ACC112 (cell line): ENCODE data around the gene PTGES3.
A peak's percentile ranks its signal among the peaks of the same experiment; 100 is the strongest.
"Not testable (repeated sequence)": the region's sequence is repeated elsewhere in the genome, so short reads cannot be mapped to it uniquely, and the experiment has no call there.

Experiments used
- H2AFZ ChIP-seq: fragments of 200-600 bp; sonication (generic); one replicate; pipeline ENCODE4 v1.6.0; 2017; ENCODE audit warnings: antibody characterized with exemption, low read length; ENCODE audit not compliant: unreplicated experiment
- H3K27ac ChIP-seq: fragments of 200-600 bp; sonication (generic); 2 replicates; pipeline ENCODE4 v1.5.1; 2014; ENCODE audit warnings: low read depth, mild to moderate bottlenecking, antibody characterized with exemption, low read length, moderate library complexity
- H3K27me3 ChIP-seq: fragments of 200-600 bp; sonication (generic); 2 replicates; pipeline ENCODE4 v1.6.1; 2014; ENCODE audit warnings: mild to moderate bottlenecking, antibody characterized with exemption, low read length, moderate library complexity, mixed read lengths; ENCODE audit not compliant: insufficient read depth
- H3K36me3 ChIP-seq: fragments of 200-600 bp; sonication (generic); 2 replicates; pipeline ENCODE4 v1.6.1; 2016; ENCODE audit warnings: mild to moderate bottlenecking, antibody characterized with exemption, low read length, moderate library complexity, mixed read lengths; ENCODE audit not compliant: insufficient read depth
- H3K4me1 ChIP-seq: fragments of 200-600 bp; sonication (generic); one replicate; pipeline ENCODE4 v1.6.1; 2016; ENCODE audit warnings: low read length, mixed read lengths; ENCODE audit not compliant: insufficient read depth, unreplicated experiment, control insufficient read depth
- H3K4me3 ChIP-seq: fragments of 200-600 bp; sonication (generic); 2 replicates; pipeline ENCODE4 v1.5.1; 2014; ENCODE audit warnings: mild to moderate bottlenecking, low read depth, low read length
- H3K79me2 ChIP-seq: fragments of 200-600 bp; sonication (generic); one replicate; pipeline ENCODE4 v1.6.0; 2016; ENCODE audit warnings: low read length; ENCODE audit not compliant: control insufficient read depth, unreplicated experiment, insufficient read depth

The PTGES3 gene

DNA sequence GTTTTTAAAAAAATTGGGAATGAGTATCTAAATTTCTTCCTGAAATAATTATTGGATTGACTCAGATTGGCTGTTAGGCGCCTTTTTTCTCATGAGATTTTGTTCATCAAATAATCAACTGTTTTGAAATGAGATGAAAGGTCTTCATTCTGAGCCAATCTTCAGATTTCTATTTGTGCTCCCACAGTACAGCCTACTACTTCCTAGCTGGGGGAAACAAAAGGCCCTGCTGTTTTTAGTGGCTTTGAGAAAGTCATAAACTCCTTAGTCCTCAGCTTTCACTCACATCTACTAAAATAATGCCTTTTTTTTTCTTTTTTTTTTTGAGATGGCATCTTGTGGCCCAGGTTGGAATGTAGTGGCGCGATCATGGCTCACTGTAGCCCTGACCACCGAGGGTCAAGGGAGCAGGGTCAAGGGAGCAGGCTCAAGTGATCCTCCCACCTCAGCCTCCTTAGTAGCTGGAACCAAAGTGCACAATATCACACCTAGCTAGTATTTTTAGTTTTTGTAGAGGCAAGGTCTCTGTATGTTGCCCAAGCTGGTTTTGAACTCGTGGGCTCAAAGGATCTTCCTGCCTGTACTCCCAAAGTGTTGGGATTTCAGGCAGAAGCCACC lies 21.8 kb upstream of the PTGES3 start:
- no peak overlapping the region for H2AFZ ChIP-seq
- H3K79me2 ChIP-seq: peaks cover 9% of the 10 kb centered on the region
- H3K27me3 ChIP-seq: no peaks in the 10 kb centered on the region
- no peak overlapping the region for H3K4me3 ChIP-seq
- 0 out of 2 replicates have a peak overlapping the region, but pooled peaks have one; percentile 15 for H3K27ac ChIP-seq
- no peaks in the 10 kb centered on the region for H3K4me1 ChIP-seq
- H3K36me3 ChIP-seq: peaks cover 29% of the 10 kb centered on the region

DNA sequence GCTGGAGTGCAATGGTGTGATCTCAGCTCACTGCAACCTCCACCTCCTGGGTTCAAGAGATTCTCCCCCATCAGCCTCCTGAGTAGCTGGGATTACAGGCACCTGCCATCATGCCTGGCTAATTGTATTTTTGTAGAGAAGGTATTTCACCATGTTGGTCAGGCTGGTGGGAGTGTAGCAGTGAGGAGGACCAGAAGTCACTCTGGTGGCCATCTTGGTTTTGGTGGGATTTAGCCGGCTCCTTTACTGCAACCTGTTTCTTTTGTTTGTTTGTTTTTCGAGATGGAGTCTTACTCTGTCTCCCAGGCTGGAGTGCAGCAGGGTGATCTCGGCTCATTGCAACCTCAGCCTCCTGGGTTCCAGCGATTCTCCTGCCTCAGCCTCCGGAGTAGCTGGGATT lies 16.4 kb upstream of the PTGES3 start:
- H3K4me1 ChIP-seq, H2AFZ ChIP-seq, H3K27me3 ChIP-seq, H3K36me3 ChIP-seq, H3K27ac ChIP-seq, H3K79me2 ChIP-seq, H3K4me3 ChIP-seq: not testable (repeated sequence)

DNA sequence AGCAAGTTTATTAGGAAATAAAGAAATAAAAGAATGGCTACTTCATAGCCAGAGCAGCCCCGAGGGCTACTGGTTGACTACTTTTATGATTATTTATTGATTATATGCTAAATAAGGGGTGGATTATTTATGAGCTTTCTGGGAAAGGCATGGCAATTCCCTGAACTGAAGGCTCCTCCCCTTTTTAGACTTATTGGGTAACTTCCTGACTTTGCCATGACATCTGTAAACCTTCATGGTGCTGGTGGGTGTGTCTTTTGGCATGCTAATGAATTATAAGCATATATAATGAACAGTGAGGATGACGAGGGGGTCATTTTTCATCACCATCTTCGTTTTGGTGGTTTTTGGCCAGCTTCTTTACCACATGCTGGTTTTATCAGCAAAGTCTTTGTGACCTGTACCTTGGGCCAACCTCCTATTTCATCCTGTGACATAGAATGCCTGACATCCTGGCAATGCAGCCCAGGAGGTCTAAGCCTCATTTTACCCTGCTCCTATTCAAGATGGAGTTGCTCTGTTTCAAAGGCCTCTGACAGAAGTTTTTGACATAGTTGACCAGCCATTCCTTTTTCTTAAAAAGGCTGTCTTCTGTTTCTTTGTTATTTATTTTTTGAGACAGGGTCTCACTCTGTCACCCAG lies 11.1 kb upstream of the PTGES3 start:
- Histone ChIP-seq H3K79me2 (no peaks in the 10 kb centered on the region), H3K36me3 (no peaks in the 10 kb centered on the region), H3K4me1 (no peaks in the 10 kb centered on the region), H2AFZ (no peak overlapping the region), H3K27me3 (no peaks in the 10 kb centered on the region), H3K4me3 (no peak overlapping the region), H3K27ac (no peak overlapping the region)

DNA sequence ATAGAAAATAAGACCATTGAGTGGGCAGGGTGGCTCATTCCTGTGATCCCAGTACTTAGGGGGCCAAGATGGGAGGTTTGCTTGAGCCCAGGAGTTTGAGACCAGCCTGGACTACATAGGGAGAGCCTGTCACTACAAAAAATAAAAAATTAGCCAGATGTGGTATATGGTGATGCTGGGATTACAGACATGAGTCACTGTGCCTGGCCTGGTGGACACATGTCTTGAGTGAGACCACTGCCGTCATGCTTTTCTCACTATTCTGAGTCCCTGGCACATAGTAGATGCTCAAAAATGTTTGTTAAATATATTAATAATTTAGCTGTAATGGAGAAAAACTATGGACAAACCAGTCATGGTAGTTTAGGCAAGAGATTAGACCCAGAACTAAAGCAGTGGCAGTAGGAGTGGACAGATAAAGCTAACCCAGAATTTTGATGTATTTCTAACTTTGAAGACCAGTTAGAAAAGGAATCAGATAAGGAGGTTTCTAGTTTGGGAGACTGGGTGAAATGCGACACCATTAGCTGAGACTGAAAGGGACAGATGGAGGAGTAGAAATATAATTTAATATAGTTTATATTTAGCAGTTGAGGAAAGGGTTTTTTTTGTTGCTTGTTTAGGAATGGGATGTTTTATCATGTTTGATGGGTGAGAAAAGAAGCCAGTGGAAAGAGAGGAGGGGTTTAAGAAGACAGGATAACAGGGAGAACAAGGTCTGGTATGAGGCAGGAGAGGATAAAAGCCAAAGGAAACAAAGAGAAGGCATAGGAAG lies 7.4 kb upstream of the PTGES3 start:
- Histone ChIP-seq H3K27me3 (no peaks in the 10 kb centered on the region), H3K79me2 (no peaks in the 10 kb centered on the region), H3K27ac (no peak overlapping the region), H3K4me1 (no peaks in the 10 kb centered on the region), H3K36me3 (no peaks in the 10 kb centered on the region), H3K4me3 (no peak overlapping the region), H2AFZ (no peak overlapping the region)

DNA sequence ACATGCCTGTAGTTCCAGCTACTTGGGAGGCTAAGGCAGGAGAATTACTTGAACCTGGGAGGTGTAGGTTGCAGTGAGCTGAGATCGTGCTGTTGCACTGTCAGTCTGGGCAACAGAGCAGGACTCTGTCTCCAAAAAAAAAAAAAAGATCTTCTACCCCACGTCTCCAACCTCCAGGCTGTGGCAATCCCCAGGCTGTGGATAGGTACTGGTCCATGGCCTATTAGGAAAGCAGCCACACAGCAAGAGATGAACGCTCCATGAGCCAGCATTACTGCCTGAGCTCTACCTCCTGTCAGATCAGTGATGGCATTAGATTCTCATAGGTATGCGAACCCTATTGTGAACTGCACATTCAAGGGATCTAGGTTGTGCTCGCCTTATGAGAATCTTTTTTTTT lies 6.1 kb upstream of the PTGES3 start:
- peaks cover 2% of the 10 kb centered on the region for H3K4me1 ChIP-seq
- no peak overlapping the region for H3K27ac ChIP-seq

DNA sequence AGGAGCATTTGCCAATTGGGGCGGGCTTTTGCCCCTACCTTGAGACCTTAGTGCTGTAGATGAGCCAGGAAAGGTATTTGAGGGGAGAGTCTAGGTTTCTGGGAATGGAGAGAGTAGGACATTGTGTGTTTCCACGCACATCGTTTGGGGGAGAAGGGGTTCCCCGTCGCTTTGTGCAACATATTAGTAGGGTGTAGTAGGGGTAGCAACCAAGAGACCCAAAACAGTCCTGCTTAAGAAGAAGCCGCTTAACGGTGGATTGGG lies 694 bp upstream of the PTGES3 start:
- 0 out of 2 replicates have a peak, but pooled peaks cover 4% of the 10 kb centered on the region for H3K36me3 ChIP-seq
- peak overlapping the region; percentile 91 for H2AFZ ChIP-seq
- H3K4me1 ChIP-seq: peaks cover 4% of the 10 kb centered on the region
- H3K27me3 ChIP-seq: no peaks in the 10 kb centered on the region
- peaks cover 40% of the 10 kb centered on the region for H3K79me2 ChIP-seq
- peak overlapping the region; percentile 92 for H3K4me3 ChIP-seq
- peak overlapping the region; percentile 91 for H3K27ac ChIP-seq

More for the DNA sequence above, 6.1 kb upstream of the PTGES3 start:
- Histone ChIP-seq H3K27me3 (no peaks in the 10 kb centered on the region), H3K36me3 (no peaks in the 10 kb centered on the region), H2AFZ (no peak overlapping the region), H3K79me2 (no peaks in the 10 kb centered on the region), H3K4me3 (no peak overlapping the region)

DNA sequence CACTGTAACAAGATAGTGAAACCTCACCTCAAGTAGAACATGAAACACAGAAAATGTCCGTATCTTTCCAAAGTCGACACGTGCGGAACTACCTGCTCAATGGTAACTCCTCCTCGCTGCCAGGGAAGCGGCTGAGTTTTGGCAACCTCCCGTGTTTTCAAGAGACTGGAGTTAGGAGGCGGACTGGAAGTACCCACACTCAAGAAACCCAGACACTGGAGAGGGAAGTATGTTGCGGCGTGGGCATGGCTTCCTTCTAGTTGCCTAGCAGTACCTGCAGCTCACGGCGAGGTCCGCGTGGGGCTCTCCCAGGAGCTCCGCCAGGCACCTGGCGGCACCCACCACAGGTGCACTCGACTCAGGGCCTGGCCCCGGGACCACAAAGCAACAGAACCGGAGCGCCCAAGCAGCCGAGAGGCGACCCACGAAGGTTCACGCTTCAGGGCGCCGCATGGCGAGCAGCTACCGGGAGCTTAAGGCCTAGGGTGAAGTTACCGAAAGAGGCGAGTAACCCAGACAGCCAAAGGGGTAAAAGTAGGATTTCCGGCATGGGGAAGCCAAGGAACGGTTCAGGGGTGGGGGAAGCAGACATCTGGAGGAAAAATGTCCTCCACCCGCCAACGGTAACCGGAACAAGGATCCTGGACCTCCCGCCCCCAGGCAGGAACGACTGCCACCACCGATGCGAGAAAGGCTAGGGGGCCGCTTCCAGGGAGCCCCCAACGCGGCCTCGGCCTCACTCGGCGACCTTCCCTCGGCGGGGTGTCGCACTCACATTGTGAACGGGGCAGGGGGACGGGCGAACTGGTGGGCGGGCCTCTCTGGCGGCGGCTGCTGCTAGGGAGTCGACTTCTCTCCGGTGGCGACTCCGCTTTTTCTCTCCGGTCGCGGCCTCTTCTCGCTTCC lies 608 bp downstream of the PTGES3 start:
- Histone ChIP-seq H3K4me1 (peaks cover 4% of the 10 kb centered on the region), H3K27ac (peak overlapping the region; percentile 91), H2AFZ (no peak overlapping the region), H3K36me3 (0 out of 2 replicates have a peak, but pooled peaks cover 4% of the 10 kb centered on the region), H3K27me3 (no peaks in the 10 kb centered on the region), H3K4me3 (peak overlapping the region; percentile 92), H3K79me2 (peaks cover 52% of the 10 kb centered on the region)

DNA sequence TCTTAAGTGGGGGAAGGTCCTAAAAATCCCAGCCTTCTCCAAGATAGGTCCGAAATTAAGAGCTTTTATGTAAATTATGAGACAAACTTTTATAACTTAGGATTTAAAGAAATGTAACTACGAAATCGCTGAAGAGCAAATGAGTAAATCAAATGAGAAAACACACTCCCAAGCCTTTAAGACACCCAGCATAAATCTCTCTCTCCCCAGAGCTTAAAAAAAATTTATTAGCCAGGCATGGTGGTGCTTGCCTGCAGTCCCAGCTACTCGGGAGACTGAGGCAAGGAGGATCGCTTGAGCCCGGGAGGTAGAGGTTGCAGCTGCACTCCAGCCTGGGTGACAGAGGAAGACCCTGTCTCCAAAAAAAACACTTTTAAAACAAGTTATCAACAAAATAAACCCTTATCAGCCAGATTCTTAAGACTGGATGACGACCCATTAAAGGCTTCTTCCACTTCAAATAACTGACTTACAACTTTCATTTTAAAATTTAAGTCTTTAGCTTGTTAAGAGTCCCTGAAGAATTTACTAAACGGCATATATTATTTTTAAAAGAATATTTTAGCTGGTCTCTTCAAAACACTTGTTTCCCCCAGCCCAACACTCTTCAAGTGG lies 3.2 kb downstream of the PTGES3 start:
- Histone ChIP-seq H3K79me2 (peaks cover 78% of the 10 kb centered on the region), H3K27me3 (no peaks in the 10 kb centered on the region), H2AFZ (no peak overlapping the region), H3K27ac (peak overlapping the region; percentile 49), H3K4me3 (peak overlapping the region; percentile 92), H3K36me3 (0 out of 2 replicates have a peak, but pooled peaks cover 4% of the 10 kb centered on the region), H3K4me1 (peaks cover 4% of the 10 kb centered on the region)

DNA sequence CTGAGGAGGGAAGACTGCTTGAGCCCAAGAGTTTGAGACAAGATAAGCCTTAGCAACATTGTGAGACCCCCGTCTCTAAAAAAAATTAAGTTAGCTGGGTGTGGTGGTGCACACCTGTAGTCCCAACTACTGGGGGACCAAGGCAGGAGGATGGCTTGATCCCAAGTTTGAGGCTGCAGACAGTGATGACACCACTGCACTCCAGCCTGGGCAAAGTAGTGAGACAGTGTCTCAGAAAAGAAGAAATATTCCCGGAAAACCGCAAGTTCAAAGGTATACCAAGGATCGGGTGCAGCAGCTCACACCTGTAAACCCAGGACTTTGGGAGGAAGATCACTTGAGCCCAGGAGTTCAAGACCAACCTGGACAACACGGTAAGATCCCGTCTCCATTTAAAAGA lies 5.8 kb downstream of the PTGES3 start:
- H3K4me1 ChIP-seq: no peaks in the 10 kb centered on the region
- H3K4me3 ChIP-seq: no peak overlapping the region
- no peak overlapping the region for H3K27ac ChIP-seq
- H3K27me3 ChIP-seq: no peaks in the 10 kb centered on the region
- 0 out of 2 replicates have a peak, but pooled peaks cover 4% of the 10 kb centered on the region for H3K36me3 ChIP-seq
- H3K79me2 ChIP-seq: peaks cover 98% of the 10 kb centered on the region
- no peak overlapping the region for H2AFZ ChIP-seq
